ENCODE data around the gene TKTL1.
"Not testable (repeated sequence)": the region's sequence is repeated elsewhere in the genome, so short reads cannot be mapped to it uniquely, and the experiment has no call there.

TKTL1 gene

DNA sequence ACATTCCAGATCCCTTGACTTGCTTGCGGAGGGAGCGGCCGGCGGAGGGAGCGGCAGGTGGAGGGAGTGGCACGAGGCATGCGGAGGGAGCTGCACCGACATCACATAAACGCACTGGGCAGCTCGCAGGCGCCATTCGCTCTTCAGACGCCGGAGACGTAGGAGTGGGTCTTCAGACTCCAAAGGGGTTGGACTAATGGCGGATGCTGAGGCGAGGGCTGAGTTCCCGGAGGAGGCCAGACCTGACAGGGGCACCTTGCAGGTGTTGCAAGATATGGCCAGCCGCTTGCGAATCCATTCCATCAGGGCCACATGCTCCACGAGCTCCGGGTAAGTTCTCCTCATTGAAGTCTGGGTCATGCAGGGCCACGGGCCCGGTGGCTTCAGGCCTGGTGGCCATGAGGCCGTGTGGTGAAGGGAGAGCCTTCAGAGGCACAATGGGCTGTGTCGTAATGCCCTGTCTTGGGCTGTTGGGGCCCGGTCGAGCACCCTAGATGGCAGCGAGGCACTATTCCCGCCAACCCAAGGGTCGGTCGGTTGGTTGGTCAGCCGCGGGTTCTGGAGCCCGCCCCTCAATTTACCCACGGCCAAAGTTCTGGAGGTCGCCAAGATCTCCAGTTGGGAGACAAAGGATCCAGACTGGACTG lies at the start of gene TKTL1:
Gene TKTL1, plus strand, starts transcription at position 132 of the 647 bp plus-strand sequence. Its CDS starts 65 bp downstream, at position 197.
- DNase-seq (ENCODE audit: low read depth): no peak

DNA sequence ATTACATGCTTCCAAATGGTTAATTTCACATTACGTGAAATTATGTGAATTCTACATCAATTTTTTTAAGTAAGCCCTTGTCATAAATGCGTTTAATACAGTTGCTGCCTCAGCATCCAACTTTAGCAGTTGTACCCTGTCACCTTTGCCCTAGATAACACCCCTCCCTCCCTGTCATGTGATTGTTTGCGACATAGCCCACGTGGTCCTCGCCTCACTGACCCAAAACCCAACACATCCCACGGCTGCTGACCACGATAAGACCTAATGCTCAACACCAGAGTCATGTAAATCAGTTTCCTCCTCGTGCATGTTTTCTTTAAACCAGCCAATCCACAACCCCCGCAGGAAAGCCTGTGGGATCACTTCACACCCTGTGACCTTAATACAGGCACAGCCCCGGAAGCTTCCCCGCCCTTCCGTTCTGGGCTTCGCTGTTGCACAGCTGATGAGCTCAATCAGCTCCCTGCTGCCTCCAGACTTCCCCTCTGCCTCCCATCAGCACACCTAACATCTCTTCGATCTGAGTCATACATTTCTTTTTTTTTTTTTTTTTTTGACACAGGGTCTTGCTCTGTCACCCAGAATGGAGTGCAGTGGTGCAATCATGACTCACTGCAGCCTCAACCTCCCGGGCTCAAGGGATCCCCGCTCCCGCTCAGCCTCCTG lies 48.1 kb upstream of the TKTL1 start:
- DNase-seq (ENCODE audit: low read depth): not testable (repeated sequence)

GRCh38 chrX:154248076-154248475 lies 47.5 kb upstream of the TKTL1 start:
- DNase-seq (ENCODE audit: low read depth): not testable (repeated sequence)

DNA sequence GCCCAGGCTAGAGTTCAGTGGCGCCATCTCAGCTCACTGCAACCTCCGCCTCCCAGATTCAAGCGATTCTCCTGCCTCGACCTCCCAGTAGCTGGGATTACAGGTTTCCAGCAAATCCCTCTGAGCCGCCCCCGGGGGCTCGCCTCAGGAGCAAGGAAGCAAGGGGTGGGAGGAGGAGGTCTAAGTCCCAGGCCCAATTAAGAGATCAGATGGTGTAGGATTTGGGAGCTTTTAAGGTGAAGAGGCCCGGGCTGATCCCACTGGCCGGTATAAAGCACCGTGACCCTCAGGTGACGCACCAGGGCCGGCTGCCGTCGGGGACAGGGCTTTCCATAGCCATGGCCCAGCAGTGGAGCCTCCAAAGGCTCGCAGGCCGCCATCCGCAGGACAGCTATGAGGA lies 38.3 kb upstream of the TKTL1 start, which contains the start of gene OPN1MW3:
Gene OPN1MW3, plus strand, starts transcription at position 301 of the 400 bp plus-strand sequence. Its CDS starts 38 bp downstream, at position 339.
- not testable (repeated sequence) for DNase-seq (ENCODE audit: low read depth)

- not testable (repeated sequence) for DNase-seq (ENCODE audit: low read depth)
These were observed 36.9 kb upstream of the TKTL1 start for GRCh38 chrX:154258711-154259110.

DNA sequence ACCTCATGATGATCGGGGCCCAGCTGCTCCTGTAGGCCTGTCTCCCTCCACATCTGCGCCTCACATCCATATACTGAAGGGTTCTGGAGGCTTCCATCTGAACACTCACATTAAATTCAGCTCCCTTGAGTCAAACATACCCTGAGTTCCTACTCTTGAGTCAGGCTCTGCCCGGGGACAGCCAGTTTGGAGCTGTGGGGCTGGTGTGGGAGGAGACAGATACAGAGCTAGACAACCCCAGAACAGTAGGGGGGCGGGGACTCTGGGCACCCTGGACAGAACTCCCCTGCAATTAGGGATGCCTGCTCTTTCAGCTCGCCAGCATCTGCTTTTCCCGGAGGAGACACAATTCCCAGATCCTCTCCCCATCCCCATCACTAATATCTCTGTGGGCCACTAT lies 32.5 kb upstream of the TKTL1 start:
- not testable (repeated sequence) for DNase-seq (ENCODE audit: low read depth)

GRCh38 chrX:154269245-154269644 lies 26.4 kb upstream of the TKTL1 start:
- not testable (repeated sequence) for DNase-seq (ENCODE audit: low read depth)

DNA sequence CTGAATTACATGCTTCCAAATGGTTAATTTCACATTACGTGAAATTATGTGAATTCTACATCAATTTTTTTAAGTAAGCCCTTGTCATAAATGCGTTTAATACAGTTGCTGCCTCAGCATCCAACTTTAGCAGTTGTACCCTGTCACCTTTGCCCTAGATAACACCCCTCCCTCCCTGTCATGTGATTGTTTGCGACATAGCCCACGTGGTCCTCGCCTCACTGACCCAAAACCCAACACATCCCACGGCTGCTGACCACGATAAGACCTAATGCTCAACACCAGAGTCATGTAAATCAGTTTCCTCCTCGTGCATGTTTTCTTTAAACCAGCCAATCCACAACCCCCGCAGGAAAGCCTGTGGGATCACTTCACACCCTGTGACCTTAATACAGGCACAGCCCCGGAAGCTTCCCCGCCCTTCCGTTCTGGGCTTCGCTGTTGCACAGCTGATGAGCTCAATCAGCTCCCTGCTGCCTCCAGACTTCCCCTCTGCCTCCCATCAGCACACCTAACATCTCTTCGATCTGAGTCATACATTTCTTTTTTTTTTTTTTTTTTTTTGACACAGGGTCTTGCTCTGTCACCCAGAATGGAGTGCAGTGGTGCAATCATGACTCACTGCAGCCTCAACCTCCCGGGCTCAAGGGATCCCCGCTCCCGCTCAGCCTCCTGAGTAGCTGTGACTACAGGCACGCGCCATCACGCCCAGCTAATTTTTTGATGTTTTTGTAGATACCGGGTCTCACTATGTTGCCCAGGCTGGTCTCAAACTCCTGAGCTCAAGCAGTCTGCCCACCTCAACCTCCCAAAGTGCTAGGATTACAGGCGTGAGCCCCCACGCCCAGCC lies 10.9 kb upstream of the TKTL1 start:
- DNase-seq (ENCODE audit: low read depth): not testable (repeated sequence)

- not testable (repeated sequence) for DNase-seq (ENCODE audit: low read depth)
These were observed 9.2 kb upstream of the TKTL1 start for GRCh38 chrX:154286406-154286805.

GRCh38 chrX:154294791-154295574 lies 612 bp upstream of the TKTL1 start, which contains the start of gene TEX28:
Gene TEX28 (minus strand): TSS chrX:154295124. CDS start chrX:154292117, 3,007 bp downstream.
- no peak for DNase-seq (ENCODE audit: low read depth)

DNA sequence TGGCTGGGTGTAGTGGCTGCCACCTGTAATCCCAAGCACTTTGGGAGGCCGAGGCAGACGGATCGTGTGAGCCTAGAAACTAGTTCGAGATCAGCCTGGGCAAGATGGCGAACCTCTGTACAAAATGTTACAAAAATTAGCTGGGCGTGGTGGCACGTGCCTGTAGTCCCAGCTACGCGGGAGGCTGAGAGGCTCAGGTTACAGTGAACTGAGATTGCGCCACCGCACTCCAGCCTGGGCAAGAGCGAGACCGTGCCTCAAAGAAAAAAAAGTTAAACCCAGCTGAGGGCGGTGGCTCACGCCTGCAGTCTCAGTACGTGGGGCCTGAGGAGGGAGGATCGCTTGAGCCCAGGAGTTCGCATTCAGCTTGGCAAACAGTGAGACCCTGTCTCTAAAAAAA lies 1.1 kb downstream of the TKTL1 start:
- no peak for DNase-seq (ENCODE audit: low read depth)

- no peak for DNase-seq (ENCODE audit: low read depth)
These were observed 2.7 kb downstream of the TKTL1 start for GRCh38 chrX:154298312-154298711.

DNA sequence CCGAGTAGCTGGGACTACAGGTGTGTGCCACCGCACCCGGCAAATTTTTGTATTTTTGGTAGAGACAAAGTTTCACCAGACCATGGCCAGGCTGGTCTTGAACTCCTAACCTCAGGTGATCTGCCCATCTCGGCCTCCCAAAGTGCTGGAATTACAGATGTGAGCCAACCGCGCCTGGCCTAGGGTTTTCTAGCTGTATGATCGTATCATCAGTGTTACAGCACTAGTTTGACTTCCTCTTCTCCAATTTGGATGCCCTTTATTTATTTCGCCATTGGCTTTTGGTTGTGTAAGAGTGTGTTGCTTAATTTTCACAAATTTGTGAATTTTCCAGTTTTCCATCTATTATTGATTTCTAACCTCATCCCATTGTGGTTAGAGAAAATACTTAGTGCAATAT lies 5.2 kb downstream of the TKTL1 start:
- DNase-seq (ENCODE audit: low read depth): no peak

DNA sequence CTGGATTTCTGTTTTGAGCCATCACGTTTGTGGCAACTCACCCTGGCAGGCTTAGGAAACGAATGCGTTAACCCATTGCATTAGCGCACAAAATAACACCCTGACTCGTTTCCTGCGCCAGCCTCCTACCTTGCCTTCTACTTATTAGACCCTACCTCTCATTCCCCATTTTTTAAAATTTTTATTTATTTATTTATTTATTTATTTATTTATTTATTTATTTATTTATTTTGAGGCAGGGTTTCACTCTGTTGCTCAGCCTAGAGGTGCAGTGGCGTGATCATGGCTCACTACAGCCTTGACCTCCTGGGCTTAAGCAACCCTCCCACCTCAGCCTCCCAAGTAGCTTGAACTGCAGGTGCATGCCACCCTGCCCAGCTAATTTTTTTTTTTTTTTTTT lies 7.4 kb downstream of the TKTL1 start:
- DNase-seq (ENCODE audit: low read depth): not testable (repeated sequence)

DNA sequence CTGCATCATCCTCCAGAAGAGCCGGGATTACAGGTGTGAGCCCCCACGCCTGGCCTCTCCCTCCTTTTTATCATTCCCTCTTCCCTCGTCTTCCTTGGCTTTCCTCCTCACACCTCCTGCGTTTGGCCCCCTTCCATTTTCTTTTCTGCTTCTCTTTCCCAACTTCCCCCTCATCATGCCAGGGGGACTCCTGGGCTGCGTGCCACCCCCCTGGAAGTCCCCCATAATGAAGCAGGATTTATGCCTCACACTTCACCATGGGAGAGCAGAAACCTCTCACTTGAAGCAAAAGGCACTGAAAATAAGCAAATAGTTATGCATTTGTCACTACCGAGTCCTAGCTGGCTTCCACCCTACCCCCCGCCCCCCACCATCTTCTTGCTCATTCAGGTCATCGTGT lies 7.9 kb downstream of the TKTL1 start:
- DNase-seq (ENCODE audit: low read depth): no peak

GRCh38 chrX:154304846-154305245 lies 9.3 kb downstream of the TKTL1 start:
- no peak for DNase-seq (ENCODE audit: low read depth)

GRCh38 chrX:154305541-154306205 lies 10.1 kb downstream of the TKTL1 start:
- DNase-seq (ENCODE audit: low read depth): no peak

GRCh38 chrX:154307202-154307601 lies 11.6 kb downstream of the TKTL1 start:
- no peak for DNase-seq (ENCODE audit: low read depth)

DNA sequence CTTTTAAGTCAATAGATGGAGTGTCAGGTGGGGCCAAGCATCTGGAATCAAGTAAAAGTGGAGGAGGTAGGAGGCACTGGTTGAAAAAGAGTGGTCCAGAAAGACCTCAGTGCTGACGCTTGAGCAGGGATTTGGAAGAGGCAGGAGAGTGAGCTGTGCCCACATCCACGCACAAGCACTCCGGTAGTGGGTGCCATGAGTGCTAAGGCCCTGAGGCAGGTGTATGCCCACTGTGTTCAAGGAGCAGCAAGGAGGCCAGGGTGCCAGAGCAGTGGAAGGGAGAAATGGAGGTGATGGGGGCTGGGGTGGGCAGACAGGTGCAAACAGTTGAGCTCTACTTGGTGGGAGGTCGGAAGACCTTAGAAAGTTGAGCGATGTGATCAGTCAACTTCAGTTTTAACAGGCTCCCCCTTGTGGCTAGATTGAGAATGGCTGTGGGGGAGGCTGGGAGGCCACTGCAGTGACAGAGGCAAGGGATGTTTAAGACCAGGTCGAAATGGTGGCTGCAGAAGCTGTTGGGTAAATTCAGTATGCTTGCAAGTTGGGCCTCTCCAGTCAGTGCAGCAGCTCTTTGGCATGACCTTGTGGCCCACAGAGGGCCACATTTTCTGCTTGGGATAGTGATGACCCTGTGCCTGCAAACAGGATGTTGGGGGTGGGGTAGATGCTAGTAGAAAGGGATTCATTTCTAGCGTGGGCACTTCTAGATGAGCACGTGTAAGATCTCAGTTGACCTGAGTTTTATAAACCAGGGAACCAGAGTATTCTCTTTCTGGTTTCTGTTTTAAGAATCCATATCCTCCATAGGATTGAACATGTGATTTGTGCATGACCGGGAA lies 12.7 kb downstream of the TKTL1 start:
- DNase-seq (ENCODE audit: low read depth): peak; percentile 55

All from activated T-helper 1 cell treated with Interleukin-2 at 50 U/mL for 16 hours (primary cell).